Epithelial cell of proximal tubule (primary cell): ENCODE data around the gene TRIM10. TPM values are rescaled to one million over a fixed set of nuclear protein-coding genes. Genes with fewer than 3 reads are reported as not detected.

Source experiments
- DNase-seq: peaks from one replicate; pipeline ENCODE4 v3.0.0-alpha.2; 2011; ENCODE audit warnings: low read depth
- H3K4me3 ChIP-seq: 2 replicates; pipeline ENCODE4 v1.5.1; 2011; ENCODE audit warnings: low read depth, mild to moderate bottlenecking, low read length
- CTCF ChIP-seq: conservative IDR thresholded peaks from 2 replicates; pipeline ENCODE4 v1.5.1; 2012; ENCODE audit warnings: low read depth, mild to moderate bottlenecking, low read length
- total RNA-seq: library from RNA; depleted of rRNA; stranded (reverse); fragments of >200 nt; gene quantifications from 2 replicates; pipeline ENCODE4 v1.2.3, GENCODE V29; 2015

TRIM10 gene
- total RNA-seq, 1 donor from 2014 or later, result not detected

GRCh38 chr6:30131947-30132497, 29.0 kb downstream of the TRIM10 start:
- DNase-seq, result no peak
- H3K4me3 ChIP-seq, result no peak overlapping the region
- no peak for TF ChIP-seq CTCF

- DNase-seq, result peak; percentile 56
- peak; percentile 100 for TF ChIP-seq CTCF
- H3K4me3 ChIP-seq, result no peak overlapping the region
These were observed 29.8 kb downstream of the TRIM10 start for GRCh38 chr6:30130887-30131862.

- H3K4me3 ChIP-seq, result no peak overlapping the region
- no peak for DNase-seq
- TF ChIP-seq CTCF, result no peak
These were observed 30.8 kb downstream of the TRIM10 start for GRCh38 chr6:30130179-30130679.

DNA sequence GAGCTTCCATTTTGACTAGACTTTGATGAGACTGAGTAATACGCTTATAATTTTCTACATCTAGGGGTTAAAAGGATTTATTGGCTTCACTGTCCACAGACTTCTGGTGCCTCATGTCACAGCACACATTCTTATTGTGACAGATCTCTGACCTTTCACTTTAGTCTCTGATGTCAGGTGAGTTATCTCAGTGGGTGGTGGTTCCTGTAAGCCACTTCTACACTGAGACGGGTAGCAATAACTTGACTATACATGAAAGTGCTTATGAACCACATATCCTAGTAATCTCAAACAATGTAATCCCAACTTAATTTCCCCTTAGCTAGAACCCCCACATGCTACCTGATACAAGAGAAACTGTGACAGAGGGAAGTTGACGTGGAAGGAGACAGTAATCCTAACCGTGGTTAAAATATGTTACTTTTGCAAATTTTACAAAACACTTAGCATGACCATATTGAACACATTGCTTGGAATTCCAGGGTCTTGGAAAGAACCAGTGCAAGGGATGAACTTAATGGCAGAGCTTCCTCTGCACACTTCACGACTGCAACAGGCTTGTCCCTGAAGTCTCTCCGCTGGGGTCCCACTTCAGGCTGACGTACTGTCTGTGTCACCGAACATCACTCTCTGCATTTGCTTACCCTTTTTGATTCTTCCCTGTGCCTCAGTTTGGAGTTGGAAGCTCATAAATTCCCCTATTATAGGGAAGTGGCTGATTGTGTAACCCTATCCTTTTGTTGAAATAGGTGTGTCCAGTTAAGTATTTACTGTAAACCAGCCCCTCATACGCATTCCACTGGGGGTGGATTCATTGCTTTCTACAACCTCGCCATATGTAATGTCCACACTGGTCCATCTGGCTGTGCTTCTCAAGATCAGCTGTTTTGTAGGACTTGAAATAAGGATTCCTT, 31.5 kb downstream of the TRIM10 start:
- no peak overlapping the region for H3K4me3 ChIP-seq
- no peak for DNase-seq
- no peak for TF ChIP-seq CTCF

- TF ChIP-seq CTCF, result no peak
- peak overlapping the region; percentile 7 for H3K4me3 ChIP-seq
- DNase-seq, result no peak
These were observed 33.5 kb downstream of the TRIM10 start for GRCh38 chr6:30127238-30128093.

DNA sequence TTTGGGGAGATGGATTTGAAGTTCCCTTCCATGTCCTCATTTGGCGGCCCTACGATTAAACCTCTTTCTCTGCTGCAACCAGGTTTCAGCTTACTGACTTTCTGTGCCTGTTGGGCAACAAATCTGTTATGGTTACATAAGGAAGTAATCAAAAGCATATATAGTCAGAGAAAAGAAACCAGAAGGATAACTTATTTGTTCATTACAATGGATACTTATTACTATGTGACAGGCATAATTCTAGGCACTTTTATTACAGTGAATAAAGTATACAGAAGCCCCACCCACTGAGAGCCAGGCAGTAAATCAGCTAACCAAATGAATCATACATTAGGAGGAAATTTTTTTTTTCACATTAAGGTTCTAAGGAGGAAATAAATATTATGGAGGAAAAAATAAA, 38.5 kb downstream of the TRIM10 start:
- no peak for TF ChIP-seq CTCF
- no peak for DNase-seq
- no peak overlapping the region for H3K4me3 ChIP-seq
